Measurements from ENCODE around the gene FLAD1.

Gene FLAD1

GRCh38 chr1:154972517-154973343 lies 10.4 kb upstream of the FLAD1 start (continued):
- TF ChIP-seq KLF1 (tag by site-specific recombination; IDR thresholded peaks at IDR 0.05) (peak; percentile 38; the same call in 1 of the 2 replicates), ZNF571 (tag by site-specific recombination; IDR thresholded peaks at IDR 0.05) (no peak), ZBTB48 (tag by site-specific recombination; IDR thresholded peaks at IDR 0.05) (peak; percentile 20; the same call in 1 of the 2 replicates), ZNF24 (tag by site-specific recombination; IDR thresholded peaks at IDR 0.05) (0 out of 2 replicates have a peak, but pooled peaks have one; percentile 36), IKZF3 (tag by site-specific recombination; IDR thresholded peaks at IDR 0.05) (peak; percentile 63), SP3 (tag by site-specific recombination; IDR thresholded peaks at IDR 0.05) (peak; percentile 79), ZNF76 (tag by site-specific recombination; IDR thresholded peaks at IDR 0.05; ENCODE audit: borderline replicate concordance, low read depth) (peak; percentile 82), ZSCAN5A (tag by site-specific recombination; IDR thresholded peaks at IDR 0.05) (no peak), KLF17 (tag by site-specific recombination; IDR thresholded peaks at IDR 0.05) (peak; percentile 88), ZNF423 (tag by site-specific recombination; IDR thresholded peaks at IDR 0.05) (no peak), BCL11A (tag by site-specific recombination; IDR thresholded peaks at IDR 0.05; ENCODE audit: low read depth) (0 out of 2 replicates have a peak, but pooled peaks have one; percentile 30), WT1 (tag by site-specific recombination; IDR thresholded peaks at IDR 0.05) (peak; percentile 27; the same call in 1 of the 2 replicates), ZNF513 (tag by site-specific recombination; IDR thresholded peaks at IDR 0.05) (no peak), ZBTB20 (tag by site-specific recombination; IDR thresholded peaks at IDR 0.05) (peak; percentile 68), ZNF449 (tag by site-specific recombination; IDR thresholded peaks at IDR 0.05) (peak; percentile 95), ZNF707 (tag by site-specific recombination; IDR thresholded peaks at IDR 0.05) (no peak), ZNF791 (tag by site-specific recombination; IDR thresholded peaks at IDR 0.05) (no peak), ZNF311 (tag by site-specific recombination; IDR thresholded peaks at IDR 0.05; ENCODE audit: borderline replicate concordance) (no peak), ZBTB17 (tag by site-specific recombination; IDR thresholded peaks at IDR 0.05) (peak; percentile 82), PATZ1 (tag by site-specific recombination; IDR thresholded peaks at IDR 0.05) (peak; percentile 86), ZNF394 (tag by site-specific recombination; IDR thresholded peaks at IDR 0.05; ENCODE audit: borderline replicate concordance) (no peak; the same call in 1 of the 2 replicates), ZNF830 (tag by site-specific recombination; IDR thresholded peaks at IDR 0.05; ENCODE audit: low read depth) (no peak), ZBTB11 (tag by site-specific recombination; conservative IDR thresholded peaks at IDR 0.05; ENCODE audit: low read depth) (0 out of 2 replicates have a peak, but pooled peaks have one; percentile 20), ZNF544 (tag by site-specific recombination; IDR thresholded peaks at IDR 0.05) (no peak), ZNF558 (tag by site-specific recombination; IDR thresholded peaks at IDR 0.05) (no peak)

Data from HEK293 (cell line).